NCI-H2196 treated with DMSO at 0.1 percent for 48 hours (cell line): ENCODE results near the gene SELENOV.
A peak's percentile ranks its signal among the peaks of the same experiment; 100 is the strongest.

Source experiments
- DNase-seq: peaks from one replicate; lab custom pipeline; 2025; ENCODE audit not compliant: unreplicated experiment; lab: John Stamatoyannopoulos, UW

Gene SELENOV

GRCh38 chr19:39557811-39558623 is 43.1 kb downstream of the SELENOV start:
- peak; percentile 75 for DNase-seq

- no peak for DNase-seq
Measured at GRCh38 chr19:39558624-39559117, 43.7 kb downstream of the SELENOV start.

DNA sequence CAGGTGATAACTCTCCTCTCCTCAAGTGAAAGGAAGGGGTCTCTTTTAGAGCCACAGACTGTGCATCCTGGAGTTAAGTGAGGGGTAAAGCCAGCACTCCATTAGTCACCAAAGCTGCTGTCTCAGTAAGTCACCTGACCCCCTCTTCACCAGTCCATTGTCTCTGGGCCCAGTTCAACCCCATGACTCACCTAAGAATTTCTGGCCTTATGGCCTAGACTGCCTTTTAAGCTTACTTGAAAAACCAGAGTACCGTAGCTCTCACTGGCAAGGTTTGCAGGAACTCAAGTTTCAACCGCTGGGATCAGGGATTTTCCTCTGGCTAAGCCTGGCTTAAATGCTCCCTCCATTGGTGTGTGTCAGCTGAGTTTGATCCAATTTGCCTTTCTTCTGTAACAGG is 48.5 kb downstream of the SELENOV start:
- peak; percentile 42 for DNase-seq

GRCh38 chr19:39566064-39566463 is 51.1 kb downstream of the SELENOV start:
- DNase-seq, result no peak

DNA sequence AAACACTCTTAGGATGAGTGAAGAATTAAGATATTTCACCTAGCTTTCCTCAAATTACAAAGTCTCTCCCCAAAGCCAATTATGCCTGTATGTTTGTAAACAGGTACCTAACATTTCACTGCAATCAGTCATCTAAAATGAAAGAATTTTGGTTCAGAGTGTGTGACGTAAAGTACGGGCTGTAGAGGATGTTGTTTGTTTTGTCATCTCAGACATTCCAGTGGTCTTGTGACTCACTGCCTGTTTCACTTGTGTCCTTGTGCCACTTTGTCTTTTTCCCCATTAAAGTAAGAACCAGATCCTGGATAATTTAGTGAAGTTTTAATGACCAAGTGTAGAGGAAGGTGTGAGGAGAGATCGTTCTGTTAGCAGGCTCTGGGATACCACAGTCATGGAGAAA is 53.7 kb downstream of the SELENOV start:
- DNase-seq, result no peak
